Colonic mucosa (tissue), 4 donors: ENCODE results near the gene CHKB. TPM values are rescaled to one million over a fixed set of nuclear protein-coding genes. Genes with fewer than 3 reads are reported as not detected.

Experiments used
- DNase-seq: peaks from one replicate; pipeline ENCODE4 v3.0.0-alpha.2; 2020
- H3K27ac ChIP-seq: fragments of 200-600 bp; one replicate; pipeline ENCODE4 v1.8.0; 2021
- H3K27me3 ChIP-seq: fragments of 200-600 bp; one replicate; pipeline ENCODE4 v1.8.0; 2021
- H3K36me3 ChIP-seq: fragments of 200-600 bp; one replicate; pipeline ENCODE4 v1.8.0; 2021
- H3K4me1 ChIP-seq: fragments of 200-600 bp; one replicate; pipeline ENCODE4 v1.8.0; 2021; ENCODE audit warnings: mild to moderate bottlenecking
- H3K4me3 ChIP-seq: fragments of 200-600 bp; one replicate; pipeline ENCODE4 v1.8.0; 2021
- H3K9ac ChIP-seq, 2 donors: one replicate each; pipeline ENCODE4 v1.7.0; 2013; ENCODE audit warnings: control low read depth in 2 of 2, low read depth in 2 of 2, low read length in 2 of 2
- H3K9me3 ChIP-seq: fragments of 200-600 bp; one replicate; pipeline ENCODE4 v1.8.0; 2021
- CTCF ChIP-seq: fragments of 200-600 bp; IDR thresholded peaks from one replicate; pipeline ENCODE4 v1.8.0; 2022; ENCODE audit warnings: antibody characterized with exemption, mild to moderate bottlenecking
- intact Hi-C: fragments of 100-400 bp; cut with DNase I; formaldehyde crosslinking; loops from one replicate; pipeline ENCODE4 v1.14.1; 2022
- total RNA-seq, 2 donors: library from RNA; stranded (reverse); fragmentation: NEBNext Ultra II Directional in 1 of 2; extraction: Animal tissue kit (Norgen Biotek cat#: 25700) in 1 of 2; gene quantifications; one replicate each; pipeline ENCODE4 v1.2.1, GENCODE V29; 2021
- donor health status: healthy.
- donor health status: DM: no; HTN: no; CAD: no.
- donor health status: DM: no; HTN: no; CAD: no.

Gene CHKB
- total RNA-seq, 2 donors from 2014 or later, result 52.6 to 89.7 TPM

- TF ChIP-seq CTCF, result no peak
- Histone ChIP-seq H3K9me3 (no peaks in the 10 kb centered on the region), H3K36me3 (no peaks in the 10 kb centered on the region), H3K4me3 (no peak overlapping the region), H3K4me1 (peaks cover 6% of the 10 kb centered on the region), H3K27me3 (no peaks in the 10 kb centered on the region), H3K9ac (peak overlapping the region in 1 of 2 donors; percentile 95), H3K27ac (peak overlapping the region; percentile 100)
- intact Hi-C loops, result no loop called here
- DNase-seq, result no peak
Measured at GRCh38 chr22:50532824-50533796, 49.5 kb downstream of the CHKB start.

- intact Hi-C loops, result no loop called here
- H3K27ac ChIP-seq, result peak overlapping the region; percentile 100
- H3K4me1 ChIP-seq, result peaks cover 6% of the 10 kb centered on the region
- H3K4me3 ChIP-seq, result peak overlapping the region; percentile 55
- peak overlapping the region; percentile 95 to 98 for H3K9ac ChIP-seq
- no peaks in the 10 kb centered on the region for H3K9me3 ChIP-seq
- no peaks in the 10 kb centered on the region for H3K27me3 ChIP-seq
- H3K36me3 ChIP-seq, result no peaks in the 10 kb centered on the region
- no peak for TF ChIP-seq CTCF
- DNase-seq, result peak; percentile 84
Measured at GRCh38 chr22:50531962-50532674, 50.5 kb downstream of the CHKB start.

GRCh38 chr22:50531546-50531961, 51.1 kb downstream of the CHKB start:
- DNase-seq, result peak; percentile 65
- Histone ChIP-seq H3K9ac (peak overlapping the region; percentile 95 to 98), H3K36me3 (no peaks in the 10 kb centered on the region), H3K9me3 (no peaks in the 10 kb centered on the region), H3K4me3 (peak overlapping the region; percentile 55), H3K27me3 (no peaks in the 10 kb centered on the region), H3K4me1 (peaks cover 6% of the 10 kb centered on the region), H3K27ac (peak overlapping the region; percentile 100)
- intact Hi-C loops, result no loop called here
- TF ChIP-seq CTCF, result no peak

GRCh38 chr22:50530877-50531545, 51.6 kb downstream of the CHKB start:
- no peaks in the 10 kb centered on the region for H3K27me3 ChIP-seq
- peak overlapping the region; percentile 100 for H3K27ac ChIP-seq
- no peaks in the 10 kb centered on the region for H3K9me3 ChIP-seq
- H3K36me3 ChIP-seq, result no peaks in the 10 kb centered on the region
- intact Hi-C loops, result no loop called here
- TF ChIP-seq CTCF, result no peak
- DNase-seq, result peak; percentile 90
- H3K4me3 ChIP-seq, result peak overlapping the region; percentile 55
- peaks cover 6% of the 10 kb centered on the region for H3K4me1 ChIP-seq
- H3K9ac ChIP-seq, result peak overlapping the region; percentile 95 to 98

GRCh38 chr22:50530580-50530876, 52.1 kb downstream of the CHKB start:
- Histone ChIP-seq H3K27me3 (no peaks in the 10 kb centered on the region), H3K4me3 (peak overlapping the region; percentile 55), H3K36me3 (no peaks in the 10 kb centered on the region), H3K4me1 (peaks cover 6% of the 10 kb centered on the region), H3K9ac (peak overlapping the region; percentile 95 to 98), H3K27ac (peak overlapping the region; percentile 100), H3K9me3 (no peaks in the 10 kb centered on the region)
- intact Hi-C loops, result no loop called here
- no peak for DNase-seq
- TF ChIP-seq CTCF, result no peak
